Measurements from ENCODE around the gene KCNG4. TPM values are rescaled to one million over a fixed set of nuclear protein-coding genes. Genes with fewer than 3 reads are reported as not detected.

KCNG4 gene
- polyA plus RNA-seq, 1 donor, result not detected

DNA sequence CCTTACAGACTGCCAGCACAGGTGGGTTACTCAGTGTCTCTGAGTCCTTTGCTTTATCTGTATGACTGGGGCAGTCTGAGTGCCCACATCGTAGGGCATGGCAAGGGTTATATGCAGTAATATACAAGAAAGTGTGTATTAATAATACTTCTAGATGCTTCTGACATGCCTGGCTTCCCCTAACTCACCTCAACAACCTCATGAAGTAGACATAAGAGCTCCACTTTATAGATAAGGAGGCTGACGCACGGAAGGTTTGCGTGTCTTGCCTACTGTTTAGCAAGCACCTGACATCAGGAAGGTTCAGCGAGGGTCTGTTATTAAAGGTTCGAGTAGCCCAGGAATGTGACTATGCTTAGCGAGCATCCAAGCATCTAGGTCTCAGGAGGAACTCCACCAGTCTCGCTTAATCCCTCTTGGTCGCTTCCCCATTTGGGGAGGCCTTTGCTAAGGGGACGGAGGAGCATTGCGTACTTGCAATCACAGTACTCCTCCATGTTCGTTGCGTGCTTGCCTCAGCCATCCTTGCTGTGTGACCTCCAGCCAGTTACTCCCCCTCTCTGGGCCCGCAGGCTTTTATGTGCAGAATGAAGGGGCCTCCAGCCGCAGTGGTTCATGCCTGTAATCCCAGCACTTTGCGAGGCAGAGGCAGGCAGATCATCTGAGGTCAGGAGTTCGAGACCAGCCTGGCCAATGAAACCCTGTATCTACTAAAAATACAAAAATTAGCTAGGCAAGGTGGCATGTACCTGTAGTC, 1.6 kb downstream of the KCNG4 start:
- Histone ChIP-seq H3K4me3 (ENCODE audit: low read length) (no peak overlapping the region), H3K36me3 (ENCODE audit: control insufficient read depth, insufficient read depth, low read length) (no peaks in the 10 kb centered on the region), H3K9me3 (ENCODE audit: control insufficient read depth, low read depth, low read length) (no peaks in the 10 kb centered on the region), H3K27me3 (ENCODE audit: control insufficient read depth, insufficient read depth, low read length) (peaks cover 15% of the 10 kb centered on the region), H3K4me1 (ENCODE audit: control insufficient read depth, insufficient read depth, low read length) (peaks cover 3% of the 10 kb centered on the region), H3K27ac (ENCODE audit: low read length) (no peak overlapping the region)
- 100% methylated on average over 1 of the region's 17 CpGs for WGBS (ENCODE audit: insufficient coverage, low lambda C conversion rate)
- no peak for DNase-seq

DNA sequence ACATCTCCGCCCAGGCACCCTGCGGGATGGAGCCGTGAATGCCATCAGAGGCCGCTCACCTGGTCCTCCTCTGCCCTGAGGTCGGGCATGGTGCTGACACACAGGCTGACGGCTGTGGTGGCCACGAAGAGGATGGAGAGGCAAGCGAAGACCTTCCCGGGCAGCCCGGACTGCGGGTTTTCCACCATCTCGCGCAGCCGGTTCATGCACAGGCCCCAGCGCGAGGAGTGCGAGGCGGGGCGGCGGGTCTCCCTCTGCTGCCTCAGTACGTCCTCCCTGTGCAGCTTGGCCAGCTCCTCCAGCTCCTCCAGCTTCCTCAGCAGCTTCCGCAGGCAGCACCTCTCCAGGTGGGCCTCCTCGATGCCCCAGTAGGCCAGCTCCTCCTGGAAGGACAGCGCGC, 3.1 kb downstream of the KCNG4 start:
- H3K27ac ChIP-seq (ENCODE audit: low read length), result no peak overlapping the region
- H3K9me3 ChIP-seq (ENCODE audit: control insufficient read depth, low read depth, low read length), result no peaks in the 10 kb centered on the region
- DNase-seq, result no peak
- no peaks in the 10 kb centered on the region for H3K36me3 ChIP-seq (ENCODE audit: control insufficient read depth, insufficient read depth, low read length)
- no peak overlapping the region for H3K4me3 ChIP-seq (ENCODE audit: low read length)
- H3K27me3 ChIP-seq (ENCODE audit: control insufficient read depth, insufficient read depth, low read length), result peaks cover 13% of the 10 kb centered on the region
- WGBS (ENCODE audit: insufficient coverage, low lambda C conversion rate), result no CpG with 5 or more reads among the region's 25 CpGs
- H3K4me1 ChIP-seq (ENCODE audit: control insufficient read depth, insufficient read depth, low read length), result peaks cover 3% of the 10 kb centered on the region

DNA sequence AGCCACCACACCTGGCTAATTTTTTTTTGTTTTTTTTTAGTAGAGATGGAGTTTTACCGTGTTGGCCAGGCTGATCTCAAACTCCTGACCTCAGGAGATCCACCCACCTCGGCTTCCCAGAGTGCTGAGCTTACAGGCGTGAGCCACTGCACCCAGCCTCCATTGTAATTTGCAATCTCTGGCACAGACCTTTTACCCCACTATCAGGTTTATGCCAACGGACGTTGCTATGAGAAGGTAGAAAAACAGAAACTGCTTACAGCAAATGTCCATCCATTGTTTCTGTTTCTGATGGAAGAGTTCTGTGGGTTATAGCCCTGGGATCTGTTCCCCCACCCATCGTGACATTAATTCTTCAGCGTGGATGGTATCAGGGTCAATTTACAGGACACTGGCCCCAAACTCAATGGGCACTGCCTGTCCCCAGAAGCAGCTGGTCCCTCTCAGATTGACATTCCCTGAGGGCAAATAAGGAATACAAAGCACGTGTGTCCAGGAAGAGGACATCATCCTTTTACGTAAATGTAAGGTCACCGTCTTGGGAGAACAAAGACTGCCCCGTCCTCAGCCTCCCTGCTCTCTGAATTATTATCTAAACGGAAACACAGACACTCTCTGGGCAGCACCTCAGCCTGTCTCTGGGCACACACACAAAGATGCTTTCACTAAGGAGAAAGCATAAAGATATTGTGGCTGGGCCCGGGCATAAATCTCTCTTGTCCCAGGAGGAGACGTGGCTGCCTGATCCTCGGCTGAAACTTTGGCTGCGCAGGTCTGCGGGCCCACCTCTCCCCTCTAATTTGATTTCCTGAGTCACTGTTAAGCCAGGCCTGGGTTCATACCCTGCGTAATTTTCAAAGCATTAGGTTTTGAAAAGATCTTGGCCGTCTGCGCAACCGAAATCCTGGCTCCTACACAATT, 5.2 kb downstream of the KCNG4 start:
- Histone ChIP-seq H3K27ac (ENCODE audit: low read length) (no peak overlapping the region), H3K4me1 (ENCODE audit: control insufficient read depth, insufficient read depth, low read length) (peaks cover 3% of the 10 kb centered on the region), H3K9me3 (ENCODE audit: control insufficient read depth, low read depth, low read length) (no peaks in the 10 kb centered on the region), H3K27me3 (ENCODE audit: control insufficient read depth, insufficient read depth, low read length) (peaks cover 3% of the 10 kb centered on the region), H3K36me3 (ENCODE audit: control insufficient read depth, insufficient read depth, low read length) (no peaks in the 10 kb centered on the region), H3K4me3 (ENCODE audit: low read length) (no peak overlapping the region)
- DNase-seq, result peak; percentile 19 to 74
- WGBS (ENCODE audit: insufficient coverage, low lambda C conversion rate), result no CpG with 5 or more reads among the region's 21 CpGs

DNA sequence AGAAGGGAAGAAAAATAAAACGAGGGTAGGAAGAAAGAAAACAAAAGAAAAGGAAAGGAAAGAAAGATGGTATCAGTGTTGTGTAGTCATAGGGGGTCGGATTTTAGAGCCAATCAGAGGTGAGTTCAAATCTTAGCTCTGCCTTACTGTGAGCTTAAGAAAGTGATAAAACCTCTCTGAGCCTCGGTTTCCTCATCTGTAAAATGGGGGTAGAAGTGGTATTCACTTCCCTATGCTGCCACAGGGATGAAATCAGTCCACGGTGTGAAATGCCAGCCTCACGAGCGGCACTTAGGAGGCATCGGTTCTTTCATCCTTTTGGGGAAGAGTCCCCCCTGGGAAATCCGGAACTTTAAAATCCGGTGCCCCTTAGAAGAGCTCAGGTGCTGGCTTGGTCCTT, 6.1 kb downstream of the KCNG4 start:
- 83% methylated on average over 1 of the region's 9 CpGs for WGBS (ENCODE audit: insufficient coverage, low lambda C conversion rate)

DNA sequence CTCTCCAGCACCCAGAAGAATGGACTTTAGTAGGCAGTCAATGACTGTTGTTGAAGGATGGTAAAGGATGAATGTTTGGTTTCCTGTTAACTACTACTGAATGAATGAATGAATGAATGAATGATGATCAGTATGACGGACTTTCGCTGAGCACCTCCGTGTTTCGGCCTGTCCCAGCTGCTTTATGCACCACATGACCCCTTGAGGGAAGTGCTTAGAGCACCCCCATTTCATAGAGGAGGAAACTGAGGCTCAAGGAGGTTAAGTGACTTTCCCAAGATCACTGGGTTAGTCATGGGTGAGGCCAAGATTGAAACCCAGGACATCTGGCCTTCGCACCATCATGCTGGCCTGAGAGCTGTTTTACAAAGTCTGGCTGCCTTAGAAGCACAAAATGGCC, 6.8 kb downstream of the KCNG4 start:
- H3K27me3 ChIP-seq (ENCODE audit: control insufficient read depth, insufficient read depth, low read length), result no peaks in the 10 kb centered on the region
- no peak for DNase-seq
- WGBS (ENCODE audit: insufficient coverage, low lambda C conversion rate), result no CpG with 5 or more reads among the region's 5 CpGs
- no peak overlapping the region for H3K4me3 ChIP-seq (ENCODE audit: low read length)
- no peaks in the 10 kb centered on the region for H3K9me3 ChIP-seq (ENCODE audit: control insufficient read depth, low read depth, low read length)
- H3K4me1 ChIP-seq (ENCODE audit: control insufficient read depth, insufficient read depth, low read length), result peaks cover 3% of the 10 kb centered on the region
- H3K36me3 ChIP-seq (ENCODE audit: control insufficient read depth, insufficient read depth, low read length), result no peaks in the 10 kb centered on the region
- H3K27ac ChIP-seq (ENCODE audit: low read length), result no peak overlapping the region

More for the DNA sequence above, 6.1 kb downstream of the KCNG4 start:
- Histone ChIP-seq H3K9me3 (ENCODE audit: control insufficient read depth, low read depth, low read length) (no peaks in the 10 kb centered on the region), H3K4me3 (ENCODE audit: low read length) (no peak overlapping the region), H3K27ac (ENCODE audit: low read length) (no peak overlapping the region), H3K27me3 (ENCODE audit: control insufficient read depth, insufficient read depth, low read length) (no peaks in the 10 kb centered on the region), H3K4me1 (ENCODE audit: control insufficient read depth, insufficient read depth, low read length) (peaks cover 3% of the 10 kb centered on the region), H3K36me3 (ENCODE audit: control insufficient read depth, insufficient read depth, low read length) (no peaks in the 10 kb centered on the region)
- DNase-seq, result no peak

DNA sequence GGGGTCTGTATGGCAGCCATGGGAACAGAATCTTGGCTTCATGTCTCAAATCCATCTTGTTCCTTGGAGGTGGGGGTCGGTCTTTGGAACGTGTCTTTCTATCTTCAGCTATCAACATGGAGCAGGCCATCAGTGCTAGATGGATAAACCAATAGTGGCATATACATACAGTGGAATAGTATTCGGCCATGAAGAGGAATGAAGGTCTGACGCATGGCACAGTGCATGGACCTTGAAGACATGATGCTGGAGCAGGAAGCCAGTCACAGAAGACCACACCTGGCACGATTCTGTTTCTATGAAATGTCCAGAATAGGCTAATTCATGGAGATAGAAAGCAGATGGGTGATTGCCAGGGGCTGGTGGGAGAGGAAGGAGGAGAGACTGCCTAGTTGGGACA, 7.8 kb downstream of the KCNG4 start:
- Histone ChIP-seq H3K4me1 (ENCODE audit: control insufficient read depth, insufficient read depth, low read length) (peaks cover 3% of the 10 kb centered on the region), H3K27me3 (ENCODE audit: control insufficient read depth, insufficient read depth, low read length) (no peaks in the 10 kb centered on the region), H3K36me3 (ENCODE audit: control insufficient read depth, insufficient read depth, low read length) (no peaks in the 10 kb centered on the region), H3K4me3 (ENCODE audit: low read length) (no peak overlapping the region), H3K27ac (ENCODE audit: low read length) (no peak overlapping the region), H3K9me3 (ENCODE audit: control insufficient read depth, low read depth, low read length) (no peaks in the 10 kb centered on the region)
- no peak for DNase-seq
- no CpG with 5 or more reads among the region's 5 CpGs for WGBS (ENCODE audit: insufficient coverage, low lambda C conversion rate)

DNA sequence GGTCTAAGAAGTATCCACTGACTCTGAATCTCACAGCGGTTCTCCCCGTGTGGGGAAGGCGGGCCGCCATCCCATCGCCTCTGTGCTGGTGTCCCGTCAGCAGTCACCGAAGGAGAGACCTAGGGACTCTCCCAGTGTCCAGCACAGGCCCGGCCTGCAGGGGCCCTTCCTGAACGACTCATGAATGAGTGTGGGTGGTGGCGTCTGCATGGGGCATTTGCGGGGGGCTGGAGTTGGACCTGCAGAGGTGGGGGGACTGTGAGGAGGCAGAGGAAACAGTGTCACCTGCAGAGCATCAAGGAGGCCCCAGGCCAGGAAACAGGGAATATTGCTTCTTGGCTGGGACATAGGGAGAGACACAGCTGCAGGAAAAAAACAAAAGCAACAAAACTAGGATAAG, 10.3 kb downstream of the KCNG4 start:
- Histone ChIP-seq H3K27me3 (ENCODE audit: control insufficient read depth, insufficient read depth, low read length) (peaks cover 4% of the 10 kb centered on the region), H3K4me1 (ENCODE audit: control insufficient read depth, insufficient read depth, low read length) (peaks cover 2% of the 10 kb centered on the region), H3K4me3 (ENCODE audit: low read length) (no peak overlapping the region), H3K36me3 (ENCODE audit: control insufficient read depth, insufficient read depth, low read length) (no peaks in the 10 kb centered on the region), H3K9me3 (ENCODE audit: control insufficient read depth, low read depth, low read length) (no peaks in the 10 kb centered on the region), H3K27ac (ENCODE audit: low read length) (no peak overlapping the region)
- DNase-seq, result no peak
- no CpG with 5 or more reads among the region's 11 CpGs for WGBS (ENCODE audit: insufficient coverage, low lambda C conversion rate)

DNA sequence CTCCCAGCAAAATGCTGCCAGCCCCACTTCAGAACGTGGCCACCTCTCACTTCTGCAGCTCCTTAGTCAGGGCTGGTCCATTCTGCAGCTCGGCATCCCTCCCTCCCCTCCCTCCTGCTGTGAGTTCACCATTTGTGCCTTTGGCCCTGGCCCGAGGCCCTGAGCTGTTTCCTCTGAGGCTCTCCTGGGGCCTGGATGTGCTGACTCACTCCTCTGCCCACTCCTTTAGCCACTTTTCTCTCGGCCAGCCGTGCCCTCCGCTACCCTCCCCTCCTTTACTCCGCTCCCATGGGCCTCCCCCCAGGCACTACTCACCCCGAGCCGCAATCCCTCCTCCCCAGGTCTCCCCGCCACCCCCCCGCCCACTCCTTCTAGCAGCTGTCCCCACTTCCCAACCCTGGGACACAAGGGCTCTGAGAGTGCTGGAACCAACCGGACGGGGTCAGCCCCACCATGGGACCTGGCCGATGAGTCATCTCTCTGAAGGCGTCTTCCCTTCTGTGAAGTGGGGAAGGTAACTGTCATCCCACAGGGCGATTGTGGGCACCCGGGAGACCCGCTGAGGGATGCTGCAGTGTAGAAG, 11.5 kb downstream of the KCNG4 start:
- no peak for DNase-seq
- no peak overlapping the region for H3K4me3 ChIP-seq (ENCODE audit: low read length)
- peaks cover 4% of the 10 kb centered on the region for H3K27me3 ChIP-seq (ENCODE audit: control insufficient read depth, insufficient read depth, low read length)
- H3K36me3 ChIP-seq (ENCODE audit: control insufficient read depth, insufficient read depth, low read length), result no peaks in the 10 kb centered on the region
- no peak overlapping the region for H3K27ac ChIP-seq (ENCODE audit: low read length)
- WGBS (ENCODE audit: insufficient coverage, low lambda C conversion rate), result 20% methylated on average over 1 of the region's 18 CpGs
- H3K4me1 ChIP-seq (ENCODE audit: control insufficient read depth, insufficient read depth, low read length), result no peaks in the 10 kb centered on the region
- no peaks in the 10 kb centered on the region for H3K9me3 ChIP-seq (ENCODE audit: control insufficient read depth, low read depth, low read length)

DNA sequence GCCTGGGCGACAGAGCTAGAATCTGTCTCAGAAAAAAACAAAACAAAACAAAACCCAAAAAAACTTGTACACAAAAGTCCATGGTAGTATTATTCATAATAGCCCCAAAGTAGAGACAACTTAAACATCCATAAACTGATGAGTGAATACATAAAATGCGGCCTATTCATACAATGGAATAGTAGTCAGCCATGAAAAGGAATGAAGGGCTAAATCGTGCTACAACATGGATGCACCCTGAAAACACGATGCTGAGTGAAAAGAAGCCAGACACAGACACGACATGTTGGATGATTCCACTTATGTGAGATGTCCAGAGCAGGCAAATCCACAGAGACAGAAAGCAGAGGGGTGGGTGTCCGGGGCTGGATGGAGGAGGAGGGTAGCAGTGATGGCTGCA, 12.3 kb downstream of the KCNG4 start:
- Histone ChIP-seq H3K27me3 (ENCODE audit: control insufficient read depth, insufficient read depth, low read length) (peaks cover 4% of the 10 kb centered on the region), H3K27ac (ENCODE audit: low read length) (no peak overlapping the region)
- WGBS (ENCODE audit: insufficient coverage, low lambda C conversion rate), result 83% methylated on average over 2 of the region's 6 CpGs

DNA sequence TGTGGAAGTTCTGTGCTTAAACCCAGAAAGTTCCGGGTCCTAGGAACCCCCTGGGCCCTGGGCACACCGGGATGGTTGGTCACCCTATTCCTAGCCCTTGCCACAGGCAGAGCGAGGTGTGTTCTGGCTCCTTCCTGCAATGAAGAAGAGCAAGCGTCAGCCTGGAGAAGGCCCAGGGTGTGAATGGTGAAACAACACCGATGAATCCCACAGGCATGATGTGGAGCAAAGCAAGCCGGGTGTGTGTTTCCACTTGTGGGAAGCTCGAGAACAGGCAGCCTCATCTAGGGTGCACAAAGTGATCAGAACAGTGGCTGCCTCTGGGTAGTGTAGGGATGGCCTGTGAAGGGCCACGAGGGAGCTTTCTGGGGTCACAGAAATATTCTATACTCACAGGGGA, 13.8 kb downstream of the KCNG4 start:
- no CpG with 5 or more reads among the region's 8 CpGs for WGBS (ENCODE audit: insufficient coverage, low lambda C conversion rate)
- Histone ChIP-seq H3K27me3 (ENCODE audit: control insufficient read depth, insufficient read depth, low read length) (peaks cover 4% of the 10 kb centered on the region), H3K4me1 (ENCODE audit: control insufficient read depth, insufficient read depth, low read length) (no peaks in the 10 kb centered on the region), H3K4me3 (ENCODE audit: low read length) (no peak overlapping the region), H3K36me3 (ENCODE audit: control insufficient read depth, insufficient read depth, low read length) (no peaks in the 10 kb centered on the region), H3K9me3 (ENCODE audit: control insufficient read depth, low read depth, low read length) (peaks cover 3% of the 10 kb centered on the region), H3K27ac (ENCODE audit: low read length) (no peak overlapping the region)
- DNase-seq, result no peak

More for the DNA sequence above, 12.3 kb downstream of the KCNG4 start:
- DNase-seq, result no peak
- H3K9me3 ChIP-seq (ENCODE audit: control insufficient read depth, low read depth, low read length), result peaks cover 2% of the 10 kb centered on the region
- H3K4me1 ChIP-seq (ENCODE audit: control insufficient read depth, insufficient read depth, low read length), result no peaks in the 10 kb centered on the region
- no peaks in the 10 kb centered on the region for H3K36me3 ChIP-seq (ENCODE audit: control insufficient read depth, insufficient read depth, low read length)
- H3K4me3 ChIP-seq (ENCODE audit: low read length), result no peak overlapping the region
